ENCODE measurements around the gene MOV10L1. TPM values are rescaled to one million over a fixed set of nuclear protein-coding genes. Genes with fewer than 3 reads are reported as not detected.

The MOV10L1 gene
- total RNA-seq (2013) = 0.10 TPM
- polyA plus RNA-seq (under 1 TPM in 2 of 3 donors, not detected in 1; 0.18 to 0.35 TPM), polyA minus RNA-seq (0.14 and 0.32 TPM in 2 replicates), total RNA-seq (0.16 to 1.7 (median 0.37) reads per million in 11 experiments)

DNA sequence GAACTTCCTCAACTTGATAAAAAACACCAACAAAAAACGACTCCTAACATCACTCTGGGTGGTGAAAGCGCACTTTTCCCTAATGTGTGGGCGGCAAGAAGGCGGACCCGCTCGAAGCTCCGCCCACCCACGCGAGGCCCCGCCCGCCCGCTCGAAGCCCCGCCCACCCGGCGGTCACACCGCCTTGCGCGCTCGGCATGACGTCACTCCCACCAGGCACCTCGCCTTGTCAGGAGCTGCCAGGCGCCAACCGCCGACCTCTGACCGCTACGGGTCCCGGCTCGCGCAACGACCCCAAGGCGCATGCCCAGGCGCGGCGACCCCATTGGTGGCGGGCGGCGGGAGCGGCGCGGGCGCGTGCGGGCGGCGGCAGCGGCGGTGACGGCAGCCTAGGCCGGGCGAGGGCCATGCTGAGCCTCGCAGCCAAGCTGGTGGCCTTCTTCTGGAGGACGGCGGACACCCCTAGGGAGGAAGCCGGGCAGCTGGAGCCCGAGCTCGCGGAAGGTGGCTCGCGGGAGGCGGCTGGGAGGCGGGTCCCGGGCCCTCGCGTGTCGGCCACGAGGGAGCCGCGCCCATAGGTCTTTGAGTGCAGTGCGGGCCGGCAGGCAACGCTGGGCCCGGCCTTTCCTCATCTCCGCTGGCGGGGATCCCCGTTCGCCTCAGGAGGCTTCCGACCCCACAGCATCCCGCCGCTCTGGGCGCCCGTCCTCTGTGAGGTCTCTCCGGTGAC lies at the start of gene MOV10L1:
TSS of gene MOV10L1 (plus strand) at position 325 of the 730 bp plus-strand sequence. CDS start at position 408, 83 bp downstream.
- peaks cover 0 to 2% of the 10 kb centered on the region in 2 donors for H3K4me1 ChIP-seq (ENCODE audit: control insufficient read depth in 1 of 2, insufficient read depth in 2 of 2, low read length in 2 of 2)
- peaks cover 21 to 23% of the 10 kb centered on the region in 2 donors for H3K9me3 ChIP-seq (replicated peaks in 1 of 2; ENCODE audit: control insufficient read depth in 1 of 2, insufficient read depth in 1 of 2, low read length in 2 of 2)
- H3K9ac ChIP-seq (ENCODE audit: insufficient read depth, low read length, poor library complexity, severe bottlenecking) = no peak within 1 kb of the TSS
- no peak within 1 kb of the TSS for H2AFZ ChIP-seq (ENCODE audit: insufficient read depth, low read depth, low read length, poor library complexity, severe bottlenecking)
- Mint-ChIP-seq H3K36me3 (peaks cover 4 to 13% of the 10 kb centered on the region in 2 donors), H3K27me3 (ENCODE audit: low read depth in 3 of 3) (peaks cover 1 to 8% (median 2%) of the 10 kb centered on the region in 3 donors), H3K9me3 (peaks cover 12 to 40% (median 33%) of the 10 kb centered on the region in 7 donors), H3K4me1 (no peaks in the 10 kb centered on the region), H3K27ac (peak within 1 kb of the TSS in 1 of 7 donors; percentile 15), H3K4me3 (no peak within 1 kb of the TSS)
- peaks cover under 1% of the 10 kb centered on the region for H3K79me2 ChIP-seq (ENCODE audit: insufficient read depth, low read length)
- no peak within 1 kb of the TSS for H3K4me3 ChIP-seq (replicated peaks in 1 of 3; ENCODE audit: low read depth in 2 of 3, low read length in 3 of 3)
- H3K27me3 ChIP-seq (ENCODE audit: control insufficient read depth in 2 of 2, insufficient read depth in 2 of 2, low read length in 2 of 2) = no peaks in the 10 kb centered on the region
- no peak within 1 kb of the TSS for H3K4me2 ChIP-seq (replicated peaks; ENCODE audit: extremely low read depth, low read length, poor library complexity, severe bottlenecking)
- TF ChIP-seq, protein P1, sequence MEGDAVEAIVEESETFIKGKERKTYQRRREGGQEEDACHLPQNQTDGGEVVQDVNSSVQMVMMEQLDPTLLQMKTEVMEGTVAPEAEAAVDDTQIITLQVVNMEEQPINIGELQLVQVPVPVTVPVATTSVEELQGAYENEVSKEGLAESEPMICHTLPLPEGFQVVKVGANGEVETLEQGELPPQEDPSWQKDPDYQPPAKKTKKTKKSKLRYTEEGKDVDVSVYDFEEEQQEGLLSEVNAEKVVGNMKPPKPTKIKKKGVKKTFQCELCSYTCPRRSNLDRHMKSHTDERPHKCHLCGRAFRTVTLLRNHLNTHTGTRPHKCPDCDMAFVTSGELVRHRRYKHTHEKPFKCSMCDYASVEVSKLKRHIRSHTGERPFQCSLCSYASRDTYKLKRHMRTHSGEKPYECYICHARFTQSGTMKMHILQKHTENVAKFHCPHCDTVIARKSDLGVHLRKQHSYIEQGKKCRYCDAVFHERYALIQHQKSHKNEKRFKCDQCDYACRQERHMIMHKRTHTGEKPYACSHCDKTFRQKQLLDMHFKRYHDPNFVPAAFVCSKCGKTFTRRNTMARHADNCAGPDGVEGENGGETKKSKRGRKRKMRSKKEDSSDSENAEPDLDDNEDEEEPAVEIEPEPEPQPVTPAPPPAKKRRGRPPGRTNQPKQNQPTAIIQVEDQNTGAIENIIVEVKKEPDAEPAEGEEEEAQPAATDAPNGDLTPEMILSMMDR (IDR thresholded peaks at IDR 0.05) = no peak
- H3K36me3 ChIP-seq (replicated peaks in 1 of 2; ENCODE audit: control insufficient read depth in 1 of 2, insufficient read depth in 2 of 2, low read length in 2 of 2) = no peaks in the 10 kb centered on the region
- intact Hi-C loops (cut with micrococcal nuclease) = no loop called here
- 71% methylated on average over 78 of the region's 83 CpGs for WGBS (ENCODE audit: insufficient coverage)
- no peak within 1 kb of the TSS for H3K27ac ChIP-seq (ENCODE audit: low read depth in 1 of 2, low read length in 2 of 2)
- no peaks in the 10 kb centered on the region for H4K20me1 ChIP-seq (ENCODE audit: insufficient read depth, low read length)
- DNase-seq = peak; percentile 40 to 56 (median 56)

DNA sequence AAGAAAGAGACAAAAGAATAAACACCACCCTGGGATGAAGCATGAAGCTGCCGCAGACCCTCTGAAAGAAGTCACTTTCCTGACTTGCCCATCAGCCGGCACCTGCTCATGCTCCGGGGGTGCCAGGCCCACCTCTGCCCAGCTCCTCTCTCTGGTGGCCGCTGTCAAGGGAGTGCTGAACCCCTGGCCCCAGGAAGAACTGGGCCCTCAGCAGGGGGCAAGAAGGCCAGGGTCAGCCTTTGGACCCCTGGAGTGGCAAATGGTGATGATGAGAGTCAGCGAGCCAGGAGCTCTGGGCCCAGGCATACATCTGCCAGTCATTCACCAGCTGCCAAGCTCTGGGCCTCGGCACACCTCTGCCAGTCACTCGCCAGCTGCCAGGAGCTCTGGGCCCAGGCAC lies 49.1 kb upstream of the MOV10L1 start:
- Histone ChIP-seq H3K9me3 (replicated peaks in 1 of 2; ENCODE audit: control insufficient read depth in 1 of 2, insufficient read depth in 1 of 2, low read length in 2 of 2) (peaks cover 6 to 12% of the 10 kb centered on the region in 2 donors), H2AFZ (ENCODE audit: insufficient read depth, low read depth, low read length, poor library complexity, severe bottlenecking) (no peak overlapping the region), H3K4me1 (ENCODE audit: control insufficient read depth in 1 of 2, insufficient read depth in 2 of 2, low read length in 2 of 2) (peaks cover 0 to 6% of the 10 kb centered on the region in 2 donors), H3K4me2 (replicated peaks; ENCODE audit: extremely low read depth, low read length, poor library complexity, severe bottlenecking) (no peak overlapping the region), H3K27ac (ENCODE audit: low read depth in 1 of 2, low read length in 2 of 2) (no peak overlapping the region), H3K4me3 (replicated peaks in 1 of 3; ENCODE audit: low read depth in 2 of 3, low read length in 3 of 3) (no peak overlapping the region), H3K9ac (ENCODE audit: insufficient read depth, low read length, poor library complexity, severe bottlenecking) (no peak overlapping the region), H3K36me3 (replicated peaks in 1 of 2; ENCODE audit: control insufficient read depth in 1 of 2, insufficient read depth in 2 of 2, low read length in 2 of 2) (no peaks in the 10 kb centered on the region), H4K20me1 (ENCODE audit: insufficient read depth, low read length) (no peaks in the 10 kb centered on the region), H3K79me2 (ENCODE audit: insufficient read depth, low read length) (no peaks in the 10 kb centered on the region), H3K27me3 (ENCODE audit: control insufficient read depth in 2 of 2, insufficient read depth in 2 of 2, low read length in 2 of 2) (peaks cover 0 to 10% of the 10 kb centered on the region in 2 donors)
- TF ChIP-seq, protein P1 (IDR thresholded peaks at IDR 0.05) = no peak
- H3K36me3 Mint-ChIP-seq = no peaks in the 10 kb centered on the region
- peaks cover 4 to 23% (median 16%) of the 10 kb centered on the region in 7 donors for H3K9me3 Mint-ChIP-seq
- peaks cover 22 to 30% (median 25%) of the 10 kb centered on the region in 3 donors for H3K27me3 Mint-ChIP-seq (ENCODE audit: low read depth in 3 of 3)
- H3K27ac Mint-ChIP-seq = no peak overlapping the region
- H3K4me1 Mint-ChIP-seq = peaks cover 7% of the 10 kb centered on the region
- WGBS (ENCODE audit: insufficient coverage) = 93% methylated on average over 5 of the region's 7 CpGs
- no peak overlapping the region for H3K4me3 Mint-ChIP-seq
- intact Hi-C loops (cut with micrococcal nuclease) = no loop called here
- no peak for DNase-seq

Data from CD14-positive monocyte (primary cell).